K562 (cell line): ENCODE results near the gene IGF1R. TPM values are rescaled to one million over a fixed set of nuclear protein-coding genes. Genes with fewer than 3 reads are reported as not detected.

Source experiments
- ATAC-seq: fragments of 200-7000 bp; cut with Tn5 transposase; 3 replicates; pipeline ENCODE4 v1.9.1; 2020; ENCODE audit warnings: moderate library complexity
- BruUV-seq: library from RNA; stranded (reverse); fragments of 400-500 nt; replicated peaks from 2 replicates; lab custom pipeline; 2021; lab: Mats Ljungman, UMichigan
- CTCF ChIA-PET: fragments of 300-600 bp; formaldehyde crosslinking; extraction: SDS; loops from one replicate; lab custom pipeline; 2021; ENCODE audit warnings: low intra/inter-chr PET ratio; lab: Yijun Ruan, JAX
- POLR2A ChIA-PET: fragments of 300-600, 350-650 bp; sonication (Branson Sonifier 250); formaldehyde crosslinking; extraction: SDS; loops from one replicate; lab custom pipeline; 2021; ENCODE audit warnings: antibody characterized with exemption, inconsistent platforms; lab: Yijun Ruan, JAX
- DNase-seq, 4 experiments: peaks; one replicate each; pipeline versions ENCODE4 v3.0.0 to v3.0.0-alpha.2; 2011 to 2018; ENCODE audit warnings: low spot score in 3 of 4, mixed read lengths in 3 of 4; ENCODE audit errors: extremely low read depth in 1 of 4
- FAIRE-seq: peaks from 2 replicates; lab custom pipeline; 2011; peaks lifted over from hg19 to GRCh38; lab: Jason Lieb, UNC
- H2AFZ ChIP-seq: 2 replicates; pipeline ENCODE4 v1.6.0; 2011; ENCODE audit warnings: low read depth, low read length, control low read depth, inconsistent platforms
- H3K27ac ChIP-seq: fragments of 200-600 bp; 3 replicates; pipeline ENCODE4 v1.8.0; 2011; ENCODE audit warnings: low read depth, mild to moderate bottlenecking, control low read depth, inconsistent platforms, low read length, moderate library complexity, mixed read lengths; ENCODE audit errors: extremely low read depth
- H3K27me3 ChIP-seq, 2 experiments: fragments of 300-600 bp in 1 of 2; 2 replicates in 1 of 2; 3 replicates in 1 of 2; pipeline versions ENCODE4 v1.6.0 to v1.8.0; 2011; ENCODE audit warnings: inconsistent platforms in 2 of 2, low read length in 2 of 2, mild to moderate bottlenecking in 1 of 2, mixed read lengths in 1 of 2, moderate library complexity in 1 of 2; ENCODE audit not compliant: control insufficient read depth in 2 of 2, insufficient read depth in 2 of 2
- H3K36me3 ChIP-seq: fragments of 300-600 bp; 3 replicates; pipeline ENCODE4 v1.8.0; 2011; ENCODE audit warnings: mild to moderate bottlenecking, low read length, inconsistent platforms; ENCODE audit not compliant: control insufficient read depth, insufficient read depth
- H3K4me1 ChIP-seq, 2 experiments: fragments of 200-600 bp in 1 of 2; replicated peaks in 1 of 2; 2 replicates in 1 of 2; 3 replicates in 1 of 2; pipeline versions ENCODE4 v1.5.1 to v1.8.0; 2011; ENCODE audit warnings: inconsistent platforms in 2 of 2, low read length in 2 of 2, mild to moderate bottlenecking in 1 of 2, mixed read lengths in 1 of 2, moderate library complexity in 1 of 2; ENCODE audit not compliant: control insufficient read depth in 2 of 2, insufficient read depth in 2 of 2
- H3K4me2 ChIP-seq: 2 replicates; pipeline ENCODE4 v1.6.1; 2011; ENCODE audit warnings: low read length, control low read depth, inconsistent platforms, mixed read lengths; ENCODE audit not compliant: insufficient read depth
- H3K4me3 ChIP-seq: fragments of 200-600 bp; sonication (generic), shearing (Covaris generic); 2 replicates; pipeline ENCODE4 v1.5.1; 2016; ENCODE audit warnings: control low read depth, inconsistent platforms
- H3K79me2 ChIP-seq: fragments of 200-600 bp; 3 replicates; pipeline ENCODE4 v1.8.0; 2011; ENCODE audit warnings: low read length, inconsistent platforms; ENCODE audit not compliant: control insufficient read depth, insufficient read depth
- H3K9ac ChIP-seq, 2 experiments: 2 replicates each; pipeline versions ENCODE4 v1.6.0 to v1.6.1; 2011; ENCODE audit warnings: low read depth in 2 of 2, low read length in 2 of 2, control low read depth in 1 of 2, inconsistent platforms in 1 of 2, mild to moderate bottlenecking in 1 of 2, mixed read lengths in 1 of 2; ENCODE audit not compliant: insufficient read depth in 1 of 2
- H3K9me1 ChIP-seq: one replicate; pipeline ENCODE4 v1.6.0; 2011; ENCODE audit warnings: inconsistent platforms, mild to moderate bottlenecking, low read length, moderate library complexity; ENCODE audit not compliant: control insufficient read depth, insufficient read depth
- H3K9me3 ChIP-seq: replicated peaks from 2 replicates; pipeline ENCODE4 v1.5.1; 2011; ENCODE audit warnings: low read depth, low read length, inconsistent platforms; ENCODE audit not compliant: control insufficient read depth, insufficient read depth
- H4K20me1 ChIP-seq: replicated peaks from 2 replicates; pipeline ENCODE4 v1.6.1; 2011; ENCODE audit warnings: low read length, inconsistent platforms, mixed read lengths; ENCODE audit not compliant: control insufficient read depth, insufficient read depth
- CBFA2T2 ChIP-seq: fragments of 450-650 bp; conservative IDR thresholded peaks from 2 replicates; pipeline ENCODE4 v1.6.1; 2017; ENCODE audit warnings: mild to moderate bottlenecking
- EP300 ChIP-seq: IDR thresholded peaks from 2 replicates; pipeline ENCODE4 v1.6.1; 2012; ENCODE audit warnings: low read length, improper control_type of control experiment
- FOS ChIP-seq: IDR thresholded peaks from 3 replicates; pipeline ENCODE4 v1.6.1; 2011; ENCODE audit not compliant: insufficient read length; ENCODE audit errors: extremely low read depth
- FOXA3 ChIP-seq, 2 experiments: fragments of 450-650 bp in 1 of 2; sonication (generic) in 1 of 2; formaldehyde crosslinking; IDR thresholded peaks in 1 of 2; conservative IDR thresholded peaks in 1 of 2; 2 replicates each; pipeline versions ENCODE4 v1.4.0 to v1.8.0; 2020 to 2022; ENCODE audit warnings: mild to moderate bottlenecking in 2 of 2, missing genetic modification reagents in 1 of 2
- HIVEP1 ChIP-seq: fragments of 250-450 bp; sonication (Bioruptor Pico); IDR thresholded peaks from 2 replicates; pipeline ENCODE4 v1.4.0; 2020; ENCODE audit warnings: mild to moderate bottlenecking
- MEIS2 ChIP-seq: fragments of 450-650 bp; IDR thresholded peaks from 2 replicates; pipeline ENCODE4 v1.6.1; 2014; ENCODE audit warnings: mild to moderate bottlenecking; ENCODE audit not compliant: partially characterized antibody
- TAF15 ChIP-seq: fragments of 200-400 bp; formaldehyde crosslinking; IDR thresholded peaks from 2 replicates; pipeline ENCODE4 v1.6.1; 2017; ENCODE audit warnings: mild to moderate bottlenecking, low read depth, low read length, moderate library complexity
- WGBS: fragments of 100-300 bp; shearing (Covaris generic); methylation state at CpG from one replicate; pipeline ENCODE4 v1.1.6; 2016; ENCODE audit warnings: low coverage, mixed read lengths; ENCODE audit not compliant: insufficient coverage; ENCODE audit errors: missing lambda C conversion rate; 5-methylcytosine and 5-hydroxymethylcytosine counted together
- in situ Hi-C: fragments of 300-500 bp; cut with MboI; formaldehyde crosslinking; loops from 4 replicates; pipeline ENCODE4 v1.15.0; 2018; ENCODE audit warnings: inconsistent platforms, mixed read lengths
- intact Hi-C: fragments of 100-400 bp; cut with micrococcal nuclease; formaldehyde crosslinking; loops from 2 replicates; pipeline ENCODE4 v1.14.2; 2022
- polyA plus RNA-seq, 8 experiments: library from polyadenylated mRNA; depleted of rRNA in 4 of 8; stranded (reverse) in 5 of 8; unstranded in 3 of 8; fragments of >200 nt; fragmentation: Nextera tagmentation in 2 of 8; fragmentation: Illumina TruSeq in 1 of 8; extraction: Ambion mirVana in 2 of 8; extraction: Trizol in 1 of 8; gene quantifications; 2 replicates each; pipeline versions ENCODE4 v1.2.1 to v1.2.3, GENCODE V29; 2011 to 2014; ENCODE audit warnings: inconsistent platforms in 1 of 8, missing spikeins in 1 of 8
- total RNA-seq, 7 experiments: library from RNA; depleted of rRNA in 6 of 7; stranded (reverse); fragments of >200 nt in 6 of 7; fragmentation: Illumina TruSeq in 2 of 7; extraction: Trizol in 2 of 7; gene quantifications; 2 replicates each; pipeline versions ENCODE4 v1.2.1 to v1.2.3, GENCODE V29; 2011 to 2021; ENCODE audit warnings: low replicate concordance in 1 of 7

The IGF1R gene
- total and polyA plus RNA-seq, 9 of the 15 experiments (the other 6 are each of a cell fraction or from before 2014, with no cell fraction given): 0.35 to 8.0 (median 1.6) TPM

DNA sequence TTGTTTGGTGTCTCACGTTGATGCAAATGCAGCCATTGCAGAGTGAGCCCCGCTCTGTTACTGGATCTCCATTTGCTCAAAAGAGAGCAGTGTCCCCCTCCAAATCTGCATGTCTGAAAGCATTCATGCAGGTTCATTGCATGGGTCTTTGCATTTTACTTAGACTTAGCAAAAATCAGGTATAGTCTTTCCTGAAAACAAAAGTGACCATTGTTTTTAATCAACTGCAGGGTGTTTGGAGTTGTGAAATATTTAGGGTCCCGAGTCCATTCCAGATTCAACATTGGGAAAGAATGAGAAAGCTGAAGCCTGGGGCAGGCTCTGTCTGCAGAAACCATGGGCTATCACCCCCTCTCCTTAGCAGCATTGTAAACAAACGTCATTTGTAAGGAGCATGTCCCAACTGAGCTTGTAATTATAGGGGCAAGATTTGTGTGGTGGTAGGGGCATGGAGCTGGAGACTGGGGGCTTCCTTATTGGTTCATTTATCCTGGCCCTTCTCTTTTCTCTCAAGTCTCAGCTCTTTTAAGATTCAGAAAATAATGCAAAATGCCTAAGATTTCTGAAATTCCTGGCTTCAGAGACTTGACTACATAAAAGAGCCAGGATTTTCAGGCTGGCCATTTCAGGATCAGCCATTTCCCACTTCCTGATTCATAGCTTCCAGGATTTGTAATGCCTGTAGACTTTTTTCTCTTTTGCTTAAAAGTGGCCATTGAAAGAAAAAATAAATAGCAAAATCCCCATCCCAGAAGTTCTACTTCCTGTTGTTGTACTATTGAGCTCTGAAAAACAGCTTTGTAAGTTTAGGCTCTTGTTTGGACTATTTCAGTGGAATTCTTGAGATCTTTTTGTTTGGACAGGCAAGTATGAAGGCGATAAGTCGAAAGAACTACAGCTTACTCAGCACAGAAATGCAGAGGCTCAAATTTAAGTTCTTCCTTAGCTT, 23.0 kb downstream of the IGF1R start (continued):
- TF ChIP-seq EP300 (no peak), FOXA3 (CRISPR knock-in tag; conservative IDR thresholded peaks at IDR 0.05 in 1 of 2, IDR thresholded peaks at IDR 0.05 in 1 of 2) (no peak), HIVEP1 (no peak)

DNA sequence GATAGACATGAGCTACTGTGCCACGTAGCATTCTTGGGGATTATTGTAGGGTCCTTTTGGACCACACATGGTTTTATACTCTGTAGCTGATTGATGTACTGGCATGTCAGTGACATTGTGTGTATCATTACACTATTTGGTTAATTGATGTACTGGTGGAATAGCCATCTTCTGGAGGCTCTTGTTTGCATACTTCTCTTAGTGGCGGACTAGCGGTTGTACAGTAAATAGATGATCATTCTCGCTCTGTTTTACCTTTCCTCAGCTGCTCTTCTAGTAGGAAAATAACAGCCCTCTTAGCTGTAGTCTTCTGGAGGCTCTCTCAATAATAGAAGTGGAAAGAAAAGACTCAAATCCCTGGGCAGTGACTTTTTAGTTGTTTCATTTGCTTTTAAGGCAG, 24.8 kb downstream of the IGF1R start:
- Histone ChIP-seq H4K20me1 (peaks cover 13% of the 10 kb centered on the region), H3K27me3 (peaks cover 0 to 24% of the 10 kb centered on the region in 2 experiments; a peak in 2 of 5 replicates), H3K27ac (no peak overlapping the region), H3K4me2 (no peak overlapping the region), H3K36me3 (no peaks in the 10 kb centered on the region), H3K9ac (no peak overlapping the region), H2AFZ (no peak overlapping the region), H3K4me3 (no peak overlapping the region), H3K9me1 (no peaks in the 10 kb centered on the region), H3K9me3 (no peaks in the 10 kb centered on the region), H3K4me1 (no peaks in the 10 kb centered on the region), H3K79me2 (no peaks in the 10 kb centered on the region)
- POLR2A ChIA-PET: no interaction called here
- FAIRE-seq (no peak), ATAC-seq (no peak), DNase-seq (no peak)
- intact Hi-C loops (no loop called here), in situ Hi-C loops (no loop called here)
- TF ChIP-seq CBFA2T2 (no peak), MEIS2 (no peak), FOS (no peak), TAF15 (no peak)
- no TSS peak for BruUV-seq
- CTCF ChIA-PET: no interaction called here
- 0% methylated on average over 4 of the region's 4 CpGs for WGBS
